Panc1 (cell line): Measurements from ENCODE around the gene DTNBP1.

Source experiments
- POLR2AphosphoS5 ChIP-seq: IDR thresholded peaks from 2 replicates; pipeline ENCODE4 v1.6.1; 2012; ENCODE audit warnings: mild to moderate bottlenecking, low read depth, low read length, moderate library complexity
- SIN3A ChIP-seq: IDR thresholded peaks from 2 replicates; pipeline ENCODE4 v1.6.1; 2012; ENCODE audit warnings: low read depth, mild to moderate bottlenecking, low read length, moderate library complexity, borderline replicate concordance; ENCODE audit not compliant: insufficient read depth
- TCF7L2 ChIP-seq: IDR thresholded peaks from 2 replicates; pipeline ENCODE4 v1.6.1; 2011; ENCODE audit warnings: mild to moderate bottlenecking, low read depth, low read length, inconsistent platforms
- TF ChIP-seq, protein P1 (sequence below): fragments of 450-650 bp; IDR thresholded peaks from 2 replicates; pipeline ENCODE4 v1.5.1; 2017; ENCODE audit warnings: mild to moderate bottlenecking
- TF ChIP-seq, protein P2 (sequence below), 2 experiments: IDR thresholded peaks; 2 replicates each; pipeline ENCODE4 v1.6.1; 2011 to 2012; ENCODE audit warnings: low read depth in 2 of 2, control low read depth in 1 of 2, low read length in 1 of 2, mild to moderate bottlenecking in 1 of 2, moderate library complexity in 1 of 2; ENCODE audit not compliant: insufficient read depth in 1 of 2

DNA sequence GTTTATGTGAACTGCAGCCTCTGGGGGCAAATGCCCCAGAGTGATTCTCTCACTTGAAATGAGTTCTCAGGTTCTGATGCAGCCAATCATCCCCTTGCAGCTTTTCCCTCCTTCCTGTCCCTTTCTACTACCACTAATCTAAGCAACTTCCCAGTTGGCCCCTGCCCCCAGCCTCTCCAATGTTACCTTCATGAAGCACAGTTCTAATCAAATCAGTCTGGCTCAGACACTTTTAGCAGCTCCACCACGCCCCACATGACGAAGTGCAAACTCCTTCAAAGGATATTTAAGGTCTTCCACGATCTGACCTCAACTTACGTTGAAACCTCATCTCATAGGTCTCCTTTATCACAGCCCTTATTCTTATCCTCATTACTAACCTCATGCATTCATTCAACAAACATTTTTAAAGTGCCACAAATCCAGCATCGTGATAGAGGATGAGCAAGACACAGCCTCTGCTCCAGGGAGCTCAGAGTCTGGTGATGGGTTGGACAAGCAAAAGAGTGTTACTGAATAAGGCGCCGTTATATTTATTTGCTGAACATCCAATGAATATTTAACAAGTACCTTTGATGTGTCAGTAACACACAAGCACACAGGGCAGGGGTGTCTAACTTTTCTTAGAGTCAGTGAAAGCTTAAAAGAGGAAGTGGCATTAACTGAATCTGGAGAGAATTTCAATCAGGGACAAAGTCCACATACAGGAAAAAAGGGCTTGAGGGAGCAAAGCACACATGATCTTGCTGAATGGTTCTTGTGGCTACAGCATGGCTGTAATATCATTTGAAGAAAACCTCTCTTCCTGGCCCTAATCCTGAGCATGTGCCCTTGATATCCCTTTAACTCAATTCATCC is 20.4 kb upstream of the DTNBP1 start:
- TF ChIP-seq, protein P1, sequence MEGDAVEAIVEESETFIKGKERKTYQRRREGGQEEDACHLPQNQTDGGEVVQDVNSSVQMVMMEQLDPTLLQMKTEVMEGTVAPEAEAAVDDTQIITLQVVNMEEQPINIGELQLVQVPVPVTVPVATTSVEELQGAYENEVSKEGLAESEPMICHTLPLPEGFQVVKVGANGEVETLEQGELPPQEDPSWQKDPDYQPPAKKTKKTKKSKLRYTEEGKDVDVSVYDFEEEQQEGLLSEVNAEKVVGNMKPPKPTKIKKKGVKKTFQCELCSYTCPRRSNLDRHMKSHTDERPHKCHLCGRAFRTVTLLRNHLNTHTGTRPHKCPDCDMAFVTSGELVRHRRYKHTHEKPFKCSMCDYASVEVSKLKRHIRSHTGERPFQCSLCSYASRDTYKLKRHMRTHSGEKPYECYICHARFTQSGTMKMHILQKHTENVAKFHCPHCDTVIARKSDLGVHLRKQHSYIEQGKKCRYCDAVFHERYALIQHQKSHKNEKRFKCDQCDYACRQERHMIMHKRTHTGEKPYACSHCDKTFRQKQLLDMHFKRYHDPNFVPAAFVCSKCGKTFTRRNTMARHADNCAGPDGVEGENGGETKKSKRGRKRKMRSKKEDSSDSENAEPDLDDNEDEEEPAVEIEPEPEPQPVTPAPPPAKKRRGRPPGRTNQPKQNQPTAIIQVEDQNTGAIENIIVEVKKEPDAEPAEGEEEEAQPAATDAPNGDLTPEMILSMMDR, result no peak
- TF ChIP-seq SIN3A (no peak), TCF7L2 (no peak), POLR2AphosphoS5 (no peak)
- TF ChIP-seq, protein P2, sequence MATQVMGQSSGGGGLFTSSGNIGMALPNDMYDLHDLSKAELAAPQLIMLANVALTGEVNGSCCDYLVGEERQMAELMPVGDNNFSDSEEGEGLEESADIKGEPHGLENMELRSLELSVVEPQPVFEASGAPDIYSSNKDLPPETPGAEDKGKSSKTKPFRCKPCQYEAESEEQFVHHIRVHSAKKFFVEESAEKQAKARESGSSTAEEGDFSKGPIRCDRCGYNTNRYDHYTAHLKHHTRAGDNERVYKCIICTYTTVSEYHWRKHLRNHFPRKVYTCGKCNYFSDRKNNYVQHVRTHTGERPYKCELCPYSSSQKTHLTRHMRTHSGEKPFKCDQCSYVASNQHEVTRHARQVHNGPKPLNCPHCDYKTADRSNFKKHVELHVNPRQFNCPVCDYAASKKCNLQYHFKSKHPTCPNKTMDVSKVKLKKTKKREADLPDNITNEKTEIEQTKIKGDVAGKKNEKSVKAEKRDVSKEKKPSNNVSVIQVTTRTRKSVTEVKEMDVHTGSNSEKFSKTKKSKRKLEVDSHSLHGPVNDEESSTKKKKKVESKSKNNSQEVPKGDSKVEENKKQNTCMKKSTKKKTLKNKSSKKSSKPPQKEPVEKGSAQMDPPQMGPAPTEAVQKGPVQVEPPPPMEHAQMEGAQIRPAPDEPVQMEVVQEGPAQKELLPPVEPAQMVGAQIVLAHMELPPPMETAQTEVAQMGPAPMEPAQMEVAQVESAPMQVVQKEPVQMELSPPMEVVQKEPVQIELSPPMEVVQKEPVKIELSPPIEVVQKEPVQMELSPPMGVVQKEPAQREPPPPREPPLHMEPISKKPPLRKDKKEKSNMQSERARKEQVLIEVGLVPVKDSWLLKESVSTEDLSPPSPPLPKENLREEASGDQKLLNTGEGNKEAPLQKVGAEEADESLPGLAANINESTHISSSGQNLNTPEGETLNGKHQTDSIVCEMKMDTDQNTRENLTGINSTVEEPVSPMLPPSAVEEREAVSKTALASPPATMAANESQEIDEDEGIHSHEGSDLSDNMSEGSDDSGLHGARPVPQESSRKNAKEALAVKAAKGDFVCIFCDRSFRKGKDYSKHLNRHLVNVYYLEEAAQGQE (IDR thresholded peaks at IDR 0.05; ENCODE audit: insufficient read depth in 1 of 2, low read depth in 2 of 2, low read length in 1 of 2), result no peak
